ENCODE results near the gene APPBP2.

- TF ChIP-seq ZNF274 (IDR thresholded peaks at IDR 0.05; ENCODE audit: low read depth, low read length): no peak
- no peak for TF ChIP-seq YY1 (IDR thresholded peaks at IDR 0.05; ENCODE audit: insufficient read depth, insufficient read length)
- TF ChIP-seq SUZ12 (IDR thresholded peaks at IDR 0.05; ENCODE audit: extremely low read depth, insufficient read depth, insufficient read length): no peak
Measured at GRCh38 chr17:60421273-60422161, 104.5 kb downstream of the APPBP2 start.
